OCI-LY3 (cell line): ENCODE results near the gene SENP1.

Experiments used
- H2AFZ ChIP-seq: fragments of 200-600, 300-600 bp; shearing (Covaris generic); 2 replicates; pipeline ENCODE4 v1.6.0; 2014; ENCODE audit warnings: antibody characterized with exemption, low read depth, low read length
- H3K27ac ChIP-seq: fragments of 200-600, 300-600 bp; sonication (generic); 2 replicates; pipeline ENCODE4 v1.5.1; 2014; ENCODE audit warnings: mild to moderate bottlenecking, low read length, moderate library complexity, mixed read lengths
- H3K27me3 ChIP-seq: fragments of 200-600, 300-600 bp; sonication (generic); 2 replicates; pipeline ENCODE4 v1.6.1; 2014; ENCODE audit warnings: low read depth, low read length, mixed read lengths
- H3K36me3 ChIP-seq: fragments of 200-600, 300-600 bp; sonication (generic); replicated peaks from 2 replicates; pipeline ENCODE3; 2014; ENCODE audit warnings: low read depth, low read length, mixed read lengths
- H3K4me1 ChIP-seq: fragments of 300-600, 200-600 bp; sonication (generic); 2 replicates; pipeline ENCODE4 v1.6.1; 2014; ENCODE audit warnings: low read length, mixed read lengths
- H3K4me2 ChIP-seq: fragments of 200-600, 300-600 bp; sonication (generic); 2 replicates; pipeline ENCODE4 v1.6.1; 2014; ENCODE audit warnings: low read length, mixed read lengths
- H3K4me3 ChIP-seq: fragments of 300-600, 200-600 bp; sonication (generic); 2 replicates; pipeline ENCODE4 v1.5.1; 2014; ENCODE audit warnings: antibody characterized with exemption, mild to moderate bottlenecking, low read length, moderate library complexity
- H3K79me2 ChIP-seq: fragments of 300-600, 200-600 bp; shearing (Covaris generic); 2 replicates; pipeline ENCODE4 v1.6.1; 2014; ENCODE audit warnings: mild to moderate bottlenecking, low read length, mixed read lengths
- H3K9ac ChIP-seq: fragments of 300-600, 200-600 bp; shearing (Covaris generic); 2 replicates; pipeline ENCODE4 v1.6.0; 2014; ENCODE audit warnings: mild to moderate bottlenecking, low read length, moderate library complexity
- H3K9me3 ChIP-seq: fragments of 200-600, 300-600 bp; shearing (Covaris generic); 2 replicates; pipeline ENCODE4 v1.6.1; 2014; ENCODE audit warnings: low read length, mixed read lengths; ENCODE audit not compliant: insufficient read depth
- H4K20me1 ChIP-seq: fragments of 200-600, 300-600 bp; sonication (generic); 2 replicates; pipeline ENCODE4 v1.6.1; 2016; ENCODE audit warnings: low read length, mixed read lengths; ENCODE audit not compliant: insufficient read depth
- EZH2phosphoT487 ChIP-seq: fragments of 200-600 bp; shearing (Covaris generic); IDR thresholded peaks from 2 replicates; pipeline ENCODE4 v1.6.1; 2018; ENCODE audit warnings: antibody characterized with exemption, mixed run types, low read depth
- TF ChIP-seq, protein P1 (sequence below): fragments of 200-600, 300-600 bp; sonication (generic); IDR thresholded peaks from 2 replicates; pipeline ENCODE4 v1.5.1; 2014; ENCODE audit warnings: antibody characterized with exemption, low read length, low read depth

The SENP1 gene

DNA sequence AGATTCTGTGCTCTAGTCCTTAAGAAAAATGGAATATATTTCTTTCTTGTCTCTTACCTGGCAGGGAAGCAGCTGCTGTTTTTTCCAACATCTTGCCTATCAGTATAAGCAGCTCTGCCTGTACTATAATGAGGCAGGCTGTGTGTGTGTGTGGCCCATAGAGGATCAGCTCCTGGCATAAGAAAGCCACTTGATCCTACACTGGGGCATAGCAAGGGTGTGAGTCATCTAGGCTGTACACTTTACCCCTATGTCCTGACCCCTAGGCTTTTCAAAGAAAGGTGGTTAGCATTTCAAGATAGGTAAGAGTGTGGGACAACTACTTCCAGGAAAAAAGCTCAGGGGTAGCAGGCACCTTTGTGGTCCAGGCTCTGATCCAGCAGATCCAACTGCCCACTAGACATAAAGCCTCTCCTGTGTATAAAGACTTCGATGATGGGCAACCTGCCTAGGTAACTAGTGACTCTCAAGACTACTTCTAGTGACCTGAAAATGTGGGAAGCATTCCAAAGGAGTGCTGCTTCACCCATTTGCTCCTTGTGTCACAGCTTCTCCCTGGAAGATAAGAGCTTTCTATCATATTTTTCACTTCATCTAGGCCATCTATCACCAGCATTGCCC, 4.9 kb upstream of the SENP1 start:
- Histone ChIP-seq H3K79me2 (peaks cover 11% of the 10 kb centered on the region), H3K9ac (no peak overlapping the region), H3K4me2 (no peak overlapping the region), H3K27me3 (no peaks in the 10 kb centered on the region), H2AFZ (no peak overlapping the region), H3K9me3 (no peaks in the 10 kb centered on the region), H3K27ac (no peak overlapping the region), H3K36me3 (no peaks in the 10 kb centered on the region), H4K20me1 (no peaks in the 10 kb centered on the region), H3K4me3 (no peak overlapping the region), H3K4me1 (peaks cover 16% of the 10 kb centered on the region)
- TF ChIP-seq EZH2phosphoT487 = no peak
- TF ChIP-seq, protein P1, sequence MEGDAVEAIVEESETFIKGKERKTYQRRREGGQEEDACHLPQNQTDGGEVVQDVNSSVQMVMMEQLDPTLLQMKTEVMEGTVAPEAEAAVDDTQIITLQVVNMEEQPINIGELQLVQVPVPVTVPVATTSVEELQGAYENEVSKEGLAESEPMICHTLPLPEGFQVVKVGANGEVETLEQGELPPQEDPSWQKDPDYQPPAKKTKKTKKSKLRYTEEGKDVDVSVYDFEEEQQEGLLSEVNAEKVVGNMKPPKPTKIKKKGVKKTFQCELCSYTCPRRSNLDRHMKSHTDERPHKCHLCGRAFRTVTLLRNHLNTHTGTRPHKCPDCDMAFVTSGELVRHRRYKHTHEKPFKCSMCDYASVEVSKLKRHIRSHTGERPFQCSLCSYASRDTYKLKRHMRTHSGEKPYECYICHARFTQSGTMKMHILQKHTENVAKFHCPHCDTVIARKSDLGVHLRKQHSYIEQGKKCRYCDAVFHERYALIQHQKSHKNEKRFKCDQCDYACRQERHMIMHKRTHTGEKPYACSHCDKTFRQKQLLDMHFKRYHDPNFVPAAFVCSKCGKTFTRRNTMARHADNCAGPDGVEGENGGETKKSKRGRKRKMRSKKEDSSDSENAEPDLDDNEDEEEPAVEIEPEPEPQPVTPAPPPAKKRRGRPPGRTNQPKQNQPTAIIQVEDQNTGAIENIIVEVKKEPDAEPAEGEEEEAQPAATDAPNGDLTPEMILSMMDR = no peak

DNA sequence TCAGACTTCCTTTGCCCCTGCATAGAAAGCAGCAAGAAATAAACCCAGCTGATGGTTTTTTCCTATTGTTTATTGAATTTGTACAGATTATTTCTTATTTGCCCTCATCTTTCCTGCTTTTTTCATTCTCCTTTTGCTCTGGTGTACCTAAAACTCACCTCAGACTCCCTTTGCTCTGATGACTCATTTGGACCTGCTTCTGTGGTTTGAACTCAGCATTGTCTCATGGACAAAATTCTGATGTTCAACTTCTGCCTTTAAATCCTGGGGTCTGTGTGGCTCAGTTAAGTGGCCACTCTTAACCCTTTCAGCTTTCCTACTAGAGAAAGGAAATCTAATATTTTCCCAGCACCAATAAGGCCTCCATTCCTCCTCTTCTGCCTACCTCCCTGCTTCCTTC, 3.5 kb upstream of the SENP1 start:
- no peak overlapping the region for H3K9ac ChIP-seq
- no peak for TF ChIP-seq EZH2phosphoT487
- no peaks in the 10 kb centered on the region for H3K9me3 ChIP-seq
- H3K79me2 ChIP-seq = peaks cover 24% of the 10 kb centered on the region
- H3K4me3 ChIP-seq = no peak overlapping the region
- peaks cover 20% of the 10 kb centered on the region for H3K4me1 ChIP-seq
- H3K27me3 ChIP-seq = no peaks in the 10 kb centered on the region
- H4K20me1 ChIP-seq = no peaks in the 10 kb centered on the region
- no peak overlapping the region for H3K4me2 ChIP-seq
- no peaks in the 10 kb centered on the region for H3K36me3 ChIP-seq
- no peak overlapping the region for H2AFZ ChIP-seq
- no peak overlapping the region for H3K27ac ChIP-seq

DNA sequence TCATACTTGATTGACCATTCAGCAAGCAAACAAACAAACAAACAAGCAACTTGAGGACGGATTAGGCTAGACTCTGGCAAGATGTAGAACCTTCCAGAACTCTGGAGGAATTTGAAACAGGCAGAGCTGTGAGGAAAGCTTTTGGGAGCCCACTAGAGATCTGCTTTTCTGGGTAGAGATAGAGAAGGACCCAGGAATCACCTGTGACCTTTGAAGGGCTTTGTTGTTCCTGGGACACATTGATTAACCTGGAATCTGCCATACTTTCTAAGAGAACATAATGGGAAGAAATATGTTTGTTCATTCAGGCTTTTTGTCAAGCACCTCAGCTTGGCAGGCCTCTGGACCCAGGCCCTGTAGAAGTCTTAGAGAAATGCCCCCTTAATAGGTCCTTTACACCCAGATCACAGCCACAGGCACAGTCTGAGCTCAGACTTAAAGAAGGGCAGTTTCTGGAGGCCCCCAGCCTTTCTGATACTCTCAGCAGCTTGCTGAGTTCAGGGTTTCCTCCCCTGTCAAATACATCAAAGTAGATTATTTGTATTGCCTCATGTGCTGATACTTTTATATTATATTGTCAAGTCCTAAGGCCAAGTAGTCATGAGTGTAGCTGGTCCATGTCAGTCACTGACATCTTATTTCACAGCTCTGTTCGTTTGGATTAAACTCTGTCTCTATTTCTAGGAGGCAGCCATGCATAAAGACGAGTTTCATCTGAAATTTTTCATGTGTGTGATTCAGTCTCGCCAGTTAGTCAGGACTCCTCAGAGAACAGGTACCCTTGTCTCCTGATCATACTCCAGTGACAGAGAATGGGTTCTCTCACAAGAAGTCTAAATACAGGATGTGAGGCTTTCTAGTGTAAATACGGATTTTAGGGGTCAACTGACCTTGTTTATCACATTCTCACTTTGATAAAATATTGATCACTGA, 1.1 kb upstream of the SENP1 start:
- Histone ChIP-seq H2AFZ (peak overlapping the region; percentile 67), H3K9me3 (no peaks in the 10 kb centered on the region), H3K79me2 (peaks cover 47% of the 10 kb centered on the region), H3K27me3 (no peaks in the 10 kb centered on the region), H4K20me1 (no peaks in the 10 kb centered on the region), H3K9ac (peak overlapping the region; percentile 97), H3K27ac (peak overlapping the region; percentile 96), H3K4me1 (peaks cover 23% of the 10 kb centered on the region), H3K4me3 (peak overlapping the region; percentile 82), H3K4me2 (peak overlapping the region; percentile 94), H3K36me3 (no peaks in the 10 kb centered on the region)
- TF ChIP-seq, protein P1 = no peak
- no peak for TF ChIP-seq EZH2phosphoT487

DNA sequence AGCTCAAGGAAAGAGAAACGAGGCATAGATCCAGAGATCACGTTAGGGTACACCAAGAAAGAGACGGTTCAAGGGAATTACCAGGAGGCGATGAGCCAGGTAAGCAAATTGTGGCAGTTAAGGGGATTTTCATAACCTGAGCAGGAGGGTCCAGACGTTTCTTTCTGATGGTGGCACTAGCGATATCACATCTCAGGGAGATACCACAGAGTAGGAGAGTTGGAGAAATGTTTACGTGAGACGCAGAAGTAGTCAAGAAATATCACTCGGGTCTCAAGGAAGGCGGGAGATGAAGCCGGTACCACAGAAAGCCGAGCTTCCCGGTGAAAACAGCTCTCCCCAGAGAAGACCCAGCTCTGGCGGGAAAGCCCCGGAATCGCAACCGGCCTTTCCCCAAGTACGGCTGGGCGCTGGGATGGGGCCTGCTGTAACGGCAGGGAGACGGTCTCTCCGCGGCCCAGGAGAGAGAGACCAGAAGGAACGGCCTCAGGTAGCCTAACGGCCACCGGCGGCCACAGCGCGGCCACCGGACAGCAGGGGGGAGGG, 485 bp downstream of the SENP1 start:
- Histone ChIP-seq H2AFZ (peak overlapping the region; percentile 67), H3K79me2 (peaks cover 63% of the 10 kb centered on the region), H3K4me1 (peaks cover 23% of the 10 kb centered on the region)

More for the DNA sequence above, 485 bp downstream of the SENP1 start:
- Histone ChIP-seq H3K27ac (peak overlapping the region; percentile 96), H3K4me2 (peak overlapping the region; percentile 94), H3K27me3 (no peaks in the 10 kb centered on the region), H3K9me3 (no peaks in the 10 kb centered on the region), H3K9ac (peak overlapping the region; percentile 97), H4K20me1 (no peaks in the 10 kb centered on the region), H3K36me3 (peaks cover 3% of the 10 kb centered on the region), H3K4me3 (peak overlapping the region; percentile 82)
- no peak for TF ChIP-seq EZH2phosphoT487
- TF ChIP-seq, protein P1 = no peak
